Placental pericyte (primary cell): ENCODE results near the gene RXRG. TPM values are rescaled to one million over a fixed set of nuclear protein-coding genes. Genes with fewer than 3 reads are reported as not detected.

ENCODE experiments used
- total RNA-seq: library from RNA; depleted of rRNA; stranded (reverse); fragments of >200 nt; gene quantifications from 2 replicates; pipeline ENCODE4 v1.2.3, GENCODE V29; 2012

RXRG gene
- total RNA-seq: not detected in 2 replicates

GRCh38 chr1:165444897-165445370 is at the start of gene RXRG:
Gene RXRG, minus strand, starts transcription at chr1:165445126. Its CDS starts 233 bp downstream, at chr1:165444893.

DNA sequence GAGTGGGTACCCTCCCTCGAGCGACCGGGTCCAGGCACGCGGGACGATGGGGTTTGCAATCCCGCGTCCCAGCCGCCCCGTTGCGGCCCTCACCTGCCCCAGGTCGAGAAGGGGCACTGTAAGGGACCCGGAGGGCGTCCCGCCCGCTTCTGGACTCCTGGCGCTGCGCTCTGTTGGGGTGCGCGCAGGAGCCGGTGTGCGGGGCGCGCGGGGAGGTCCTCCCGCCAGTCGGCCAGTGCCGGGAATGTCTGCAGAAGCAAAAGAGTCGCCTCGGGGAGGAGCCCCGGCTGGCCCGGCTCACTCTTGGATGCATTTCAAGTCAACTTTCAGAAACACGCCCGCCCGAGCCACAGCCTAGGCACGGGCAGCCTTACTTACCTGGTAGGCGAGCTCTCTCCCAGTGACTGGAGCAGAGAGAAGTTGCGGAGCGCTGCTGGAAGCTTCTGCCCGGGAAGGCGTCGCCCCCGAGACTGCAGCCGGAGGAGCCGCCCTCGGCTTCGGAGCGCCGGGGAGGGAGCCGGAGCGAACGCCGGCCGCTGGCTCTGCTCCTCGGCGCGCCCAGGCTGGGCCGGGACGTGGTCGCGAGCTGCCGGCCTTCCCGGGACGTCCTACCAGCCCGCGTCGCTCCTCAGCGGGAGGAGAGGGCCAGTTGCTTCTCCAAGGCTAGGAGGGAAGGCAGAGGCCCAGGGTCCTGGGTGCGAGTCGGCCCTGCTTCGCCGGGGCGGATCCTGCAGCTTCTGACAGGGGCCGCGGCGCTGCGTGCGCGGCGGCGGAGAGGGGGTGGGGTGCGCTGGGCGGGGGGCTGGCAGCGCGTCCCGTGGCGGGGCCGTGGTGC is 88.7 kb downstream of the RXRG start, which contains the start of gene LMX1A:
LMX1A (minus strand) TSS at position 739 of the 835 bp plus-strand sequence. CDS start 1,156 bp downstream, outside the sequence.

Other genes starting within 250 kb of the RXRG start
- gene LMX1A, start 88.4 kb downstream of the RXRG start, total RNA-seq: not detected in 2 replicates
- gene LRRC52, start 98.9 kb upstream of the RXRG start, total RNA-seq: not detected in 2 replicates
- gene MGST3, start 186.1 kb upstream of the RXRG start, total RNA-seq: 81.5 and 88.2 TPM in 2 replicates